ENCODE results near the gene RAD51. TPM values are rescaled to one million over a fixed set of nuclear protein-coding genes. Genes with fewer than 3 reads are reported as not detected.

RAD51 gene
- total RNA-seq, 1 experiment from 2014 or later = 22.3 TPM

DNA sequence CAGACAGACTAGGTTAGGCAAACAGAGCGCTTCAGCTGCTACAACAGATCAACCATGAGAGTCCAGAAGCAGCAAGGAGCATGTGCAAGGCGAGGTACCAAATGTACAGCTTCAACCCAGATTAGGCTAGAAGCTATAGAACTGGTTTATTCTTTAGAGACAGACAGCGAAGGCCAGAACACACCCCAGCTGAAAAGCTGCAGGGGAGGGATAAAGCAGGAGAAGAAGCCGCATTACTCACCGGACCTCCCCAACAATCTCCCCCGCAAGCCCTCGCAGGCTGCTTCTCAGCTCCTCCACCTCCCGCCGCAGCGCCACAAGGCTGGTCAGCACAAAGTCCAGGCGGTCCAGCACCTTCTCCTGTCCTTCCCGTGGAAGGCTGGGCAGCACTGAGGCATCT, 56.8 kb downstream of the RAD51 start:
- DNase-seq (ENCODE audit: low read depth) = no peak
- in situ Hi-C loops (cut with HindIII; ENCODE audit: low pct_unique_long_range_greater_than_20kb, low sequenced_read_pairs) = no loop called here

DNA sequence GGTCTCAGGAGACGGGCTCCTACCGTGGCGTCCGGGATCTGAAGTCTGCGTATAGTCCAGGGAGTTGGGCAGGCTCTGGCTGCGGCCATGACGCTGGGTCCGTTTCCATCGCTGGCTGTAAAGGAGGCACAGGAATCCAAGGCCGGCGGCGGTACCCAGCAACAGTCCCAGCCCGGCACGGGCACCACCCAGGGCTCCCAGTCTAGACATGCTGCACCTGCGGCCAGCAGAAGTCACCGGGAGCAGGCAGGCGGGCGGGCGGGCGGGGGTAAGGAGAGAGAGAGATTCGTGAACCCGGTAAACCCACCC, 59.6 kb downstream of the RAD51 start:
- in situ Hi-C loops (cut with HindIII; ENCODE audit: low pct_unique_long_range_greater_than_20kb, low sequenced_read_pairs) = no loop called here
- no peak for DNase-seq (ENCODE audit: low read depth)

DNA sequence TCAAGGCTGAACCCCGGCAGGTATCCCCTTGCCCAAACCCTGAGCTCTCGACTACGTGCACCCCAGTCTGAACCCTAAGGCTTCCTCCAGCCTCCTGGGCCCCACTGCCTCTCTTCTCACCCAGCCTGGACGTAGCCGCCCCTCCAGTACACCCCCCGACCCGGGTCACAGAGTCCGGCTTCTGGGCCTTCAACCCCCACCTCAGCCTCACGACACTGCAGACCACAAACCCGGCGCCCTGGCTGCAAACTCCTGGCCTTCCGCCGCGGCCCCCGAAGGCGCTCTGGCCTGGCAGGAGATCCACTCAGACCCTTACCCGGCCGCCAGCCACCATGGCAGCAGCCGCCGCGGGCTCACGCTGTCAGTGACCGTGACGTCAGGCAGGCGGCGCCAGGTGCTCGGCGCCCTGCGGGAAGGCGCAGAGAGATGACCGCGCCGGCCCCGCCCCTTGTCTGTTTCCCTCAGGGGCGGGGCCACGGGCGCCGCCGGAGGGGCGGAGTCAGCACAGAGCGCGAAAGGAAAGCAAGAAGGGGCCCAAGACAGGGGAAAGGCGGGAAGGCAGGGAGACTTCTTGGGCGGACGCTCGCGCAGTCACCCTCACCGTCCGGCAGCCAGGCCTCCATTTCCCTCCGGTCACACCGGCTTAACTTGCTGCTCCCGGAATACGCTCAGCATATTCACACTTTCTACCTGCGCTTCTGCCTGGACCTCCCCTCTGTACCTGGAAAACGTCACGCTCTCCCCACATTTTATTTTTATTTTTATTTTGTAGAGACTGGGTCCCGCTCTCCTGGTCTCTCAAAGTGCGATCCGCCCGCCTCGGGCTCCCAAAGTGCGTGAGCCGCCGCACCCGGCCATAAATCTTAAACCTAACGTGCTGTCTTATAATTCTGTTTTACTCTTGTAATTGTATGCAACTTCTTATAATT, 60.2 kb downstream of the RAD51 start, which contains the start of gene RMDN3:
Gene RMDN3 (minus strand): TSS at position 372 of the 929 bp plus-strand sequence. CDS start 471 bp downstream, outside the sequence.
- peak; percentile 94 for DNase-seq (ENCODE audit: low read depth)
- in situ Hi-C loops (cut with HindIII; ENCODE audit: low pct_unique_long_range_greater_than_20kb, low sequenced_read_pairs) = no loop called here

DNA sequence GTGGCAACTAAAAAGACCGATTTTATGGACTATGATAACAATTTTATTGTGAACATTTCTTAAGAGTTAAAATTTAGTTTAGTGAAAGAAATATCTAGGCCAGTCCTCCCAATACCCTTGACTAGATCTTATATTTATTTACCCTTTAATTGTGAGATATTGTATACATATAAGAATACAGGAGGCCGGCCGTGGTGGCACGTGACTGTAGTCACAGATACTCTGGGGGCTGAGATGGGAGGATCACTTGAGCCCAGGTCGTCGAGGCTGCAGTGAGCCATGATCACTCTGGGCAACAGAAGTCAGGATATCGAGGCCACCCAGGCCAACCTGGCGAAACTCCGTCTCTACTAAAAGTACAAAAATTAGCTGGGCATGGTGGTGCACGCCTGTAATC, 60.8 kb downstream of the RAD51 start:
- in situ Hi-C loops (cut with HindIII; ENCODE audit: low pct_unique_long_range_greater_than_20kb, low sequenced_read_pairs) = no loop called here
- DNase-seq (ENCODE audit: low read depth) = no peak

DNA sequence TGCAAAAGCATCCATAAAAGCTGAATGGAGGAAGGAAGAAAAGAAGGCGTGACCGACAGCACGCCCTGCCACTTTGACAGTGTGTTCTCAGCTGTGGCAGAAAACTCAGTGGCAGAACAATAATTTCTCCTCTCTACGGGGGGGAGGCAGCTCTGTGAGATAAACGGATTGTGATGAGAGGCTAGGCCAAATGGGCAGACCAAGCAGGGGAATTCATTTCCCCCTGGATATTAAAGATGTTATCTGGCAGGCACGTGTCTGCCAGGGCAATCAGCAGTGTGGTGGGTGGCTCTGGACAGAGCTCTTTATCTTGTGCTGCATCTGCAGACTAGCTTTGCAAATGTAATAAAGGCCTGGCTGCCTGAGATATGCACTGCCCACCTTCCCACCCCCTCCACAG, 62.0 kb downstream of the RAD51 start:
- in situ Hi-C loops (cut with HindIII; ENCODE audit: low pct_unique_long_range_greater_than_20kb, low sequenced_read_pairs) = no loop called here

DNA sequence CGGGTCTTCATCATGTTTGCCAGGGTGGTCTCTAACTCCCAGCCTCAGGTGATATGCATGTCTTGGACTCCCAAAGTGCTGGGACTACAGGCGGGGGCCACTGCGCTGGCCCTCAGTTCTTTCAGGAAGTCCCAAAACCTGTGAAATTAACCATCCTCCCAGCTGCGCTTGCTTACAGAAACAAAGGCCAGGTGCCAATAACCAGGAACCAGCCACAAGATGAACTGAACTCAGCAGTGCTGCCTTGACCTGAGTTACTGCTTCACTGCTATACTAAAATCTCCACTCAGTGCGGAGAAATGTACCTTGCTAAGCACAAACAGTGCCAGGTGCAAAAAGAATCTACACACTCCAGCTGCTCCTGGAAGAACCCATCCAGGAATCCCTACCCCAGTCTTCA, 65.0 kb downstream of the RAD51 start:
- in situ Hi-C loops (cut with HindIII; ENCODE audit: low pct_unique_long_range_greater_than_20kb, low sequenced_read_pairs) = no loop called here
- no peak for DNase-seq (ENCODE audit: low read depth)

More for the DNA sequence above, 62.0 kb downstream of the RAD51 start:
- no peak for DNase-seq (ENCODE audit: low read depth)

DNA sequence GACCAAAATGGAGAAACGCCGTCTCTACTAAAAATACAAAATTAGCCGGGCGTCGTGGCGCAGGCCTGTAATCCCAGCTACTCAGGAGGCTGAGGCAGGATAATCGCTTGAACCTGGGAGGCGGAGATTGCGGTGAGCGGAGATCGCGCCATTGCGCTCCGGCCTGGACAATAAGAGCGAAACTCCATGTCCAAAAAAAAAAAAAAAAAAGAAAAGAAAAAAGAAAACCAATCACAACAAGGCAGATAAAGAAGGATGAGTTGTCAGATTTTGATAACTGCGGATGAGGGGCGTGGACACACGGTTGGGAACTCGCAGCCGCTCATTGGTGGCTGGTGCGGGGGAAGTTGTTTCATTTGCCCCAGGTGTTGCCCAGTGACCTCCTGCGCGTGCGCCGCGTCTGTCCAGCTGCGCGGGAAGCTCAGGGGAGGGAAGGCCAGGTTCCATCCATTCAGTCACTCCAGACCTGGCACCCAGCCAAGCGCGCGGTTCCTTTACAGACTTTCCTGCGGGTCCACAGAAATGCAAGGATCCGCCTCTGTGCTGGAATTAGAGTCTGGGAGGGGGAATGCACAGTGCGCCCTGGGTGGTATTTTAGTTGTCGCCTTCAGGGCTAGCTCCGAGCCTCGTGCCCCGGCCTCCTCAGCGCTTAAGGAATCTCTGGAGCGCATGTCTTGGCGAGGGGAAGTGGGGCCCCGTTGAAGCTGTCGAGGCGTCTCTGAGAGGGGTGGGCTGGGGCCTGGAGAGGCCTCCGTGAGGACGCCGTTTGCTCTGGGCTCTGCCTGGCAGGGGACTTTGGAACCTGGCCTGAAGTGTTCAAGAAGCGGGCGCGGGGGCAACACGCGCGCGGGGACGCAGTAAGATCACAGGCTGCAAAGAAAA, 68.2 kb downstream of the RAD51 start:
- DNase-seq (ENCODE audit: low read depth) = peak; percentile 79
- in situ Hi-C loops (cut with HindIII; ENCODE audit: low pct_unique_long_range_greater_than_20kb, low sequenced_read_pairs) = no loop called here

DNA sequence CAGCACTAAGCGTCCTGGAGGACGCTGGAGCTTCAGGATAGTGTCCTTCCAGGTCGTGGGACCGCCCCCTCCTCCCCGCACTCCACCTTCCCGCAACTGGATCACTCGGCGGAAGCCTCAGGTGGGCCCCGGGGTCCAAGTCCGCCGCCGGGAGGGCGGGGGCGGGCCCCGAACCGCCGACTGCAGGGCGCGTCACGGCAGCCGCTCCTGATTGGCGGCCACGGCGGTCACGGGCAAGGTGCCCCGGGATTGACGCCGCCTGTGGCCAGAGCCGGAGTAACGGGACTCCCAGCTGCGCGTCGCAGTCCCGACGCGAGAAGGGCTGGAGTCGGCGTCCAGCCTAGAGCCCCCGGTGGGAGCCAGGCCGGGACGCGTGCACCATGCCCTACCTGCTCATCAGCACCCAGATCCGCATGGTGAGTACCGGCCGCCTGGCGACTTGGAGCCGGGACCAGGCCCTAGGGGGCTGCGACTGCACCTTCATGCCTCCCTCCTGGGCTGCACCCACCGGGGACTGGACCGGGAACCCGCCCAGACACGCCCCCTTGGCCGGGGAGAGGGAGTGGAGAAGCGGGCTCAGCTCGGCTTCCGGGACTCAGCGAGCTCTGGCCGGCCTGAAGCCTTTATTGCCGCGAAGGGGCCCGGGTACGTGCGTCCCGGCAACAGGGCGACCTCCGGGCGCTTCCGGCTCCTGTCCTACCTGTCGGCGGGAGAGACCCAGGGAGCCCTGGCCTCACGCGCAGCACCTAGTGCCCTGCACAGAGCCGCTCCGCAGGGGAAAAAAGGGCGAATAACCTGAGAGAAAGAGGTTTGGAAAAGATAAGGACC, 69.0 kb downstream of the RAD51 start, which contains the start of gene GCHFR:
Gene GCHFR (plus strand): TSS at position 268 of the 828 bp plus-strand sequence. CDS start 113 bp downstream, at position 381.
- in situ Hi-C loops (cut with HindIII; ENCODE audit: low pct_unique_long_range_greater_than_20kb, low sequenced_read_pairs) = no loop called here
- peak; percentile 88 for DNase-seq (ENCODE audit: low read depth)

DNA sequence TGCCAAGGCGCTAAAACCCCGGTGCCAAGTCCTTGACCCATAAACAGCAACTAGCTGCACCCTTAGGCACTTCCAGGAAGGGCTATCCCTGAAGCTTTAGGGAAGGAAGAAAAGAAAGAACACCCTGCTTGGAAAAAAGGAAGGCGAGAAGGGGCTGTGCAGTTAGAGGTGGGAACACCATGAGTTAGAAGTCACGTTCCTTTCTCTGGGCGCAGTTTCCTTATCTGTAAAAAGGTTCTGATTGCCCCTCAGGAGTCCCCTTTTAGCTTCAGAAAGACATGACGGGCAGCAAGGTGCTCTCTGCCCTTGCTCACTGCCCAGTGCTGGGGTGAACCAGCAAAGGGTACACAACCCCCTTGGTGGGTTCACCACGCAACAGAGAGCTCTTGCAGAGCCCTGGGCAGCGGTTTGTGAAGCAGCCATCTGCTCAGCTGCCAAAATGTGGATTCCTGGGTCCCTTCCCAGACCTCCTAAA, 69.7 kb downstream of the RAD51 start:
- in situ Hi-C loops (cut with HindIII; ENCODE audit: low pct_unique_long_range_greater_than_20kb, low sequenced_read_pairs) = no loop called here
- DNase-seq (ENCODE audit: low read depth) = no peak

DNA sequence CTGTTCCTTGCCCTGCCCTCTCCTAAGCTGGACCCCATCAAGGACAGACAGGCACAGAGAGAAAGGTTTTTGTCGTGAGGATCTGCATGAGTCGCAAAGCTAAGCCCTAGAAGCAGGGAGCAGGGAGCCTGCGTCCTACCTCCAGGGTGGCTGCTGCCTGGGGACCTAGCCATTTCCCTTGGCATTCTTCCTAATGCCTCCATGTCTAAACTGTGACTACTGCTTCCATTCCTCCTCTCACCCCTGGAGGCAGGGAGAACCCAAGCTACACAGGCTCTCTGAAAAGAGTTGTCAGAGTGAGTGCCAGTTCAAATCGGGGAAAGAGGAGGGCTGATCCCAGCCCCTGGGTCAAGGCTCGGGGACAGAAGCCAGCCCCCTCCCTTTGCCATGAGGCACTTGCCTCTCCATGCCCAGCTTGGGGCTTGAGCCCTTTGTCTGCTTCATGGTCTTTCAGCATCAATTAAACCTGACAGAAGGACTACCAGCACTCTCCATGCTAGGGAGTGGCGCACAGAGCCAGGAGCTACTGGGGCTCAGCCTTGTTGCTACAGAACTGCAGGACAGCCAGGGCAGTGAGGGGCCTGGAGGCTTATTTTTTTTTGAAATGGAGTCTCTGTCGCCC, 71.3 kb downstream of the RAD51 start:
- in situ Hi-C loops (cut with HindIII; ENCODE audit: low pct_unique_long_range_greater_than_20kb, low sequenced_read_pairs) = no loop called here
- no peak for DNase-seq (ENCODE audit: low read depth)

DNA sequence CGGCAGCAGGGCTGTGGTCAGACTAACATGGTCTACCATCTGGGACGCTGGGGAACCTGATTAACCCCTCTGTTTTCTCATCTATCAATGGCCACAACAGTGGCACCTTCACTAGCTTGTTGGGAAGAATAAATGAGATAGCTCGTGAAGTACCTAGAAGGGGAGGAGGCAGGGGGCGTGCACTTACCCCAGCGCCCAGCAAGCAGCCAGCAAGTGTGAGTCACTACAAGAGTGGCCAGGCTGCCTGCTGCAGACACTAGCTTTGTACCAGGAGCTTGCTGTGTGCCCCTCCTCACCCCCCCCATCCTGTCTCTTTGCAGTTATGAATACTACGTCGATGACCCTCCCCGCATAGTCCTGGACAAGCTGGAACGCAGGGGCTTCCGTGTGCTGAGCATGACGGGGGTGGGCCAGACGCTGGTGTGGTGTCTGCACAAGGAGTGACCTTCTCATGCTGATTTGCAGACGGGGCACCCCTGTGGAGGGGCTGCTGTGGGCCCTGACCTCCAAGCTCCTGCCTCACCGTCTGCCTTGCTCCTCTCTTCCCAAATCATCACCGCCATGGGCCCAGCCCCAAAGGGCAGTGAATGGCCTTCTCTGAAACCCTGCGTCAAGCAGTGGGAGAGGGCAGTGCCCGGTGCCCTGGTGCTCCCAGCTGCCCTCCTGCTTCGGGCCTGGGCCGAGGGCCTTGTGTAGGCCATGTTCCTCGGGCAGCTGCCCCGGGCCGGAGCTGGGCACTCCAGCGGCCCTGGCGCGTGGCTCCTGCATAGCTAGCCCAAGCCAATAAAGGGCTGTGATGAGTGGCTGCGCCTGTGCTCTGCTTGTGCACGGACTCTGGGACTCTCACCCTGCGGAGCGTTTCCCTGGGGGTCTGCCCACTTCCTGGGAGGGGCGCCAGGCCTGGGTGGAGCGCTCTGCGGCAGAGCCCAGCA, 72.2 kb downstream of the RAD51 start:
- in situ Hi-C loops (cut with HindIII; ENCODE audit: low pct_unique_long_range_greater_than_20kb, low sequenced_read_pairs) = no loop called here

DNA sequence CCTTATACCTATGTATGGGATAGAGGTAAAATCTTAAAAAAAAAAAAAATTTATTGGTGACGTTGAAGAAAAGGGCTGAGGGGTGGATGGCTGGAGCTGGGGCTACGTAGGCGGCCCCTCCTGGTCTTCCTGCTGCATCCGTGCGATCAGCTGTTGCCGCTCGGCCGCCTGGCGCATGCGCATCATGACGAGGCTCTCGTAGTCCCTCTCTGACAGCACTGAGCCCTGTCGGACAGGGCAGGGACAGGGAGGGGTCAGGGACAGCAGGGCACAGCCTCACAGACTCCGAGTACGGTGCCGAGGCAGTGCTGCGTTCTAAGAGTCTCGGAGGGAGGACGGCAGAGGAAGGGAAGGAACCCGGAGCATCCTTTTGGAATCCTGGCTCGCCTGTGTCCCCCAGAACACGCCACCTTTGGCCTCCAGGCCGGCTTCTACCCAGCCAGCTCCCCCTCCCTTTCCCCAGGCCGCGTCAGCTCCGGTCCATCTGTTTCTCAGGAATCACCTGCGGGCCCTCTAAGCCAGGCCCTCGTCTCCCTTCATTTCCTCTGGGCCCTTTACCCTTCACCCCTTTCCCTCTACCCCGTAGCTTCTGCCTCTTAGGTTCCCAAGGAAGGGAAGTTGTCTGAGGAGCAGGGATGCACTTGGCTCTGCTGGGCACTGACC, 73.0 kb downstream of the RAD51 start:
- in situ Hi-C loops (cut with HindIII; ENCODE audit: low pct_unique_long_range_greater_than_20kb, low sequenced_read_pairs) = no loop called here
- DNase-seq (ENCODE audit: low read depth) = no peak

More for the DNA sequence above, 72.2 kb downstream of the RAD51 start:
- DNase-seq (ENCODE audit: low read depth) = peak; percentile 53

DNA sequence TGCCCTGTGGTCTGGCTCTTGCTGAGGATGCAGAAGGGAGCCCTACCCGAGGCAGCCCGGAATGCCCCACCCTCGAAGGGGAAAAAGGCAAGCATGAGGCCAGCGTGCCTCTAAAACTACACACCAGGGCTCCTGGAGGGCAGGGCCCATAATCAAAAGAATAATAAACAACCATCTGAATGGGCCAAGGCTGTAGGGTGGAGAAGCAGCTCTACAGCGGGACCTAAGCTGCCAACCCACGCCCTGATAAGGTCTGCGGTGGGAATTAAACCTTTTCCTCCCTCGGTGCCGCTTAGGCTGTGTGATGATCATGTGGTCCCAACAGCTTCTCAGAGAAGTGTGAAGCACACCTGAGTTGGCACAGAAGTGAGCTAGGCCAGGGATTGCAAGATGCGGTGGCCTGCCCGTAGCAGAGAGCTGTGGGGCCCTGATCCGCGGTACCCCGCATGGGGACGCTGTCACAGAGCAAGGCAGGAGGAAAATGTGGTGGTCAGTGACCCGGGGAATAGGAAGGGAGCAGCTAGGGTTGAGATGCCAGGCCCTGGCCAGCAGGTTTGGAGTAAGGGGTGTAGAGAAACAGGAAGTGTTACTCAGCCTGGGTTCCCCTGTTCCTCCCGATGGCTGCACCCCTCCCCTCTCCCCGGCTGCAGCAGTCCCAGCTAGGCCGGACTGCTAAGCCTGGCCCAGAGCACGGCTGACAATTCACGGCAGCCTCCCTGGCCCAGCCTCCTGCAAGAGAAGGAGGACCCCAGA, 73.7 kb downstream of the RAD51 start:
- DNase-seq (ENCODE audit: low read depth) = peak; percentile 41
- in situ Hi-C loops (cut with HindIII; ENCODE audit: low pct_unique_long_range_greater_than_20kb, low sequenced_read_pairs) = no loop called here

DNA sequence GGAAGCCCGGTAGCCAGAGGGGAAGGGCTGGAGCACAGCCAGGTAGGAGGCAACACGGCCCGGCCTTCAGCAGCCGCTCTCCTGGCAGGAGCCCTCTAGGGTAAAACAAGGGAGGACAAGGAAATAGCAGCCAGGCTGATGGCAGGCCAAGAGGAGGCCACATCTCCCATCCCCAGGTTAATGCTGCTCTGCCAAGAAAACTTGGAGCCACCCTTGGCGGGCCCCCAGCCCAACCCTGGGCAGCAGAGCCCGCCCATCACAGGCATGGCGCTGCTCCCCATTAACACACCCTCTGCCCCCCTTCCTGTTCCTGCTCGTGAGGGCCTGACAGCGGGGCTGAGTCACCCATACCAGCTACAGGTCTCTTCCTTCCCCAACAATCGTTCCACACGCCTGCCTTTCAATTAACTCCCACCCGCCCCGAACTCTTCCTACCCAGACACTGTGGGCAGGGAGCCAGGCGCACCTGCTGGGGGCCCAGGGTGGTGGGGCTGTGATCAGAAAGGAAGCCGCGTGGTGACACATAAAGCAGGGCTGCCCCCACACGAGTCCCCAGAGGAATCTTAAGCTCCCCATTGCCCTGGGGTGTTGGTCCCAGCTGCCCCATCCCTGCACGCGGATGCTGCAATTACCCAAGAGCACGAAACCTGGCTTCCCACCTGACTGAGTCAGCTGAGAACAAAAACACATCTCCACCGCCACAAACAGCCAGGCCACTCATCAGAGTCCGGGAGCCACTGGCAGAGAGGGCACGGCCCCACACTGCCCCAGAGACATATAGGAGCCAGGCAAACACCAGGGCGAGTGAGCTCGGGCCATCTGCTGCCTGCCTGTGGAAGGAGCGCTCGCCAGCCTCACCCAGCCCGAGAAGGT, 74.5 kb downstream of the RAD51 start, which contains the start of gene C15orf62:
Gene C15orf62 (plus strand): TSS at position 707 of the 873 bp plus-strand sequence. CDS start 516 bp downstream, outside the sequence.
- in situ Hi-C loops (cut with HindIII; ENCODE audit: low pct_unique_long_range_greater_than_20kb, low sequenced_read_pairs) = no loop called here
- DNase-seq (ENCODE audit: low read depth) = peak; percentile 94

Measured in Caki2 (cell line).